ENCODE results near the gene LRP6.

LRP6 gene

GRCh38 chr12:12107678-12108077 is 159.2 kb downstream of the LRP6 start:
- DNase-seq = no peak

- DNase-seq = no peak
Measured at GRCh38 chr12:12099102-12099501, 167.7 kb downstream of the LRP6 start.

- DNase-seq = no peak
Measured at GRCh38 chr12:12098691-12099015, 168.2 kb downstream of the LRP6 start.

GRCh38 chr12:12097891-12098690 is 168.8 kb downstream of the LRP6 start:
- DNase-seq = no peak

- DNase-seq = peak in 1 of 2 donors; percentile 20
Measured at GRCh38 chr12:12095021-12095420, 171.8 kb downstream of the LRP6 start.

GRCh38 chr12:12094481-12094880 is 172.4 kb downstream of the LRP6 start:
- DNase-seq = no peak

GRCh38 chr12:12091977-12092663 is 174.7 kb downstream of the LRP6 start:
- DNase-seq = no peak

- DNase-seq = no peak
Measured at GRCh38 chr12:12091071-12091470, 175.8 kb downstream of the LRP6 start.

- DNase-seq = no peak
Measured at GRCh38 chr12:12088761-12089160, 178.1 kb downstream of the LRP6 start.

GRCh38 chr12:12088147-12088546 is 178.7 kb downstream of the LRP6 start:
- DNase-seq = no peak

- no peak for DNase-seq
Measured at GRCh38 chr12:12087693-12088034, 179.2 kb downstream of the LRP6 start.

GRCh38 chr12:12086973-12087692 is 179.7 kb downstream of the LRP6 start:
- no peak for DNase-seq

GRCh38 chr12:12086362-12086761 is 180.5 kb downstream of the LRP6 start:
- no peak for DNase-seq

- DNase-seq = no peak
Measured at GRCh38 chr12:12083688-12084087, 183.2 kb downstream of the LRP6 start.

- DNase-seq = peak in 1 of 2 donors; percentile 7
Measured at GRCh38 chr12:12081836-12082497, 184.9 kb downstream of the LRP6 start.

- DNase-seq = no peak
Measured at GRCh38 chr12:12079291-12079690, 187.6 kb downstream of the LRP6 start.

GRCh38 chr12:12072064-12072760 is 194.6 kb downstream of the LRP6 start:
- DNase-seq = no peak

- DNase-seq = no peak
Measured at GRCh38 chr12:12070674-12071656, 195.9 kb downstream of the LRP6 start, which contains the start of gene BCL2L14. TSS of gene BCL2L14 (plus strand) at chr12:12070939. CDS start at chr12:12079306, 8,367 bp downstream.

- DNase-seq = no peak
Measured at GRCh38 chr12:12069821-12070548, 196.9 kb downstream of the LRP6 start.

- DNase-seq = no peak
Measured at GRCh38 chr12:12068751-12069150, 198.1 kb downstream of the LRP6 start.

Measured in bone marrow (tissue), 2 donors.